Measurements from ENCODE around the gene CFL2. TPM values are rescaled to one million over a fixed set of nuclear protein-coding genes. Genes with fewer than 3 reads are reported as not detected.
"Not testable (repeated sequence)": the region's sequence is repeated elsewhere in the genome, so short reads cannot be mapped to it uniquely, and the experiment has no call there.

The CFL2 gene
- 61.1 and 82.7 TPM in 2 replicates for total RNA-seq

- DNase-seq (ENCODE audit: low read depth, low spot score): peak; percentile 24
Measured at GRCh38 chr14:34714320-34715126, at the start of gene CFL2. TSS of gene CFL2 (minus strand) at chr14:34714593. CDS start at chr14:34714540, 53 bp downstream.

- no peak for DNase-seq (ENCODE audit: low read depth, low spot score)
Measured at GRCh38 chr14:34755215-34755614, 40.8 kb upstream of the CFL2 start.

- no peak for DNase-seq (ENCODE audit: low read depth, low spot score)
Measured at GRCh38 chr14:34754687-34755086, 40.3 kb upstream of the CFL2 start.

GRCh38 chr14:34750670-34751069 lies 36.3 kb upstream of the CFL2 start:
- no peak for DNase-seq (ENCODE audit: low read depth, low spot score)

GRCh38 chr14:34750233-34750632 lies 35.8 kb upstream of the CFL2 start:
- DNase-seq (ENCODE audit: low read depth, low spot score): no peak

- no peak for DNase-seq (ENCODE audit: low read depth, low spot score)
Measured at GRCh38 chr14:34749408-34749807, 35.0 kb upstream of the CFL2 start.

GRCh38 chr14:34742270-34743115 lies 28.1 kb upstream of the CFL2 start:
- DNase-seq (ENCODE audit: low read depth, low spot score): no peak

- no peak for DNase-seq (ENCODE audit: low read depth, low spot score)
Measured at GRCh38 chr14:34741840-34742239, 27.4 kb upstream of the CFL2 start.

- DNase-seq (ENCODE audit: low read depth, low spot score): not testable (repeated sequence)
Measured at GRCh38 chr14:34740139-34740538, 25.7 kb upstream of the CFL2 start.

GRCh38 chr14:34737079-34737478 lies 22.7 kb upstream of the CFL2 start:
- not testable (repeated sequence) for DNase-seq (ENCODE audit: low read depth, low spot score)

- no peak for DNase-seq (ENCODE audit: low read depth, low spot score)
Measured at GRCh38 chr14:34733245-34733644, 18.9 kb upstream of the CFL2 start.

- no peak for DNase-seq (ENCODE audit: low read depth, low spot score)
Measured at GRCh38 chr14:34732802-34733201, 18.4 kb upstream of the CFL2 start.

GRCh38 chr14:34723867-34724266 lies 9.5 kb upstream of the CFL2 start:
- DNase-seq (ENCODE audit: low read depth, low spot score): no peak

- peak; percentile 8 for DNase-seq (ENCODE audit: low read depth, low spot score)
Measured at GRCh38 chr14:34722723-34723545, 8.5 kb upstream of the CFL2 start.

- no peak for DNase-seq (ENCODE audit: low read depth, low spot score)
Measured at GRCh38 chr14:34721129-34721528, 6.7 kb upstream of the CFL2 start.

- DNase-seq (ENCODE audit: low read depth, low spot score): no peak
Measured at GRCh38 chr14:34718750-34719304, 4.4 kb upstream of the CFL2 start.

- no peak for DNase-seq (ENCODE audit: low read depth, low spot score)
Measured at GRCh38 chr14:34715127-34715863, 902 bp upstream of the CFL2 start.

GRCh38 chr14:34713681-34714319 lies 593 bp downstream of the CFL2 start:
- DNase-seq (ENCODE audit: low read depth, low spot score): peak; percentile 8

- no peak for DNase-seq (ENCODE audit: low read depth, low spot score)
Measured at GRCh38 chr14:34713122-34713680, 1.2 kb downstream of the CFL2 start.

All from pulmonary artery endothelial cell (primary cell).